ENCODE data around the gene DCST2.

The DCST2 gene

DNA sequence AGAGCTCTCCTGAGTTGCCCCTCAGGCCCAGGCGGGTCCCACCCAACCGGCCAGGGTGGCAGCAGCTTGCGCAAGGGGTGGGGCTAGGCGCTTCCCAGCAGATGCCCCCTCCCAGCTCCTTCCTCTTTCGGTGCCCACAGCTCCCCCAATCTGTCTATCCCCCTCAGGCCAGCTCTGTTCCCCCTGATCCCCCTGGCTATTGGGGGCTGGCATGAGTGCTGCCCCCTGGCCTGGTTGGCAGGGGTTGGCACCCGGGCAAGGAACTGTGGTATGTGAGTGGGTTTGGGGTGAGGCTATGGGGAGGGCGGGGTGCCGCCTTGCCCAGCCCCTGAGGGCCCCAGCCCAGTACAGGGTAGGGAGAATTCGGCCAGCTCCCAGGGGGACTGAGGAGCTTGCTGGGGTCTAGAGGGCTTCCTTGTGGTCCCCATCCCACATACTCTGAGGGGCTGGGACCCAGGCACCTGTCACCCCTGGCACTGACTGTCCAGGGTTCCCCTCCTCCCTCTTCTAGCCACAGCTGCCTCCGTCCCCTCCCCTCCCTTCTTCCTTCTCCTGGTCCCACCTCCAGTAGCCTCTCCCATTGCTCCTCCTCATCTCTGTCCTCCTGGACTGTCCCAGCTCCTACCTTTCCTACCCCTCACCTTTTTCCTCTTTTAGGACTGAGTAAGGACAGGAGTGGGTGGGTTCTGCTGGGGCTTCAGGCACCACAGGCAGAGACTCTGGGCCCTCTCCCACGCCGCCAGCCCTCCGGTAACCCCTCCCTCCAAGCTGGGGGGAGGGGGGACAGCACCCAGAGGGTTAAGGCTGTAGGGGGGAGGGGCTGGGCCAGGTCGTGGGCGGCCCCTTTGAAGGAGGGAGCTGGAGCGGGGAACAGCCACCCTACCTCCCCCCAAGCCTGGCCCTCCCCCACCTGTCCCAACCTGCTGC, 25.3 kb downstream of the DCST2 start:
- DNase-seq: no peak

DNA sequence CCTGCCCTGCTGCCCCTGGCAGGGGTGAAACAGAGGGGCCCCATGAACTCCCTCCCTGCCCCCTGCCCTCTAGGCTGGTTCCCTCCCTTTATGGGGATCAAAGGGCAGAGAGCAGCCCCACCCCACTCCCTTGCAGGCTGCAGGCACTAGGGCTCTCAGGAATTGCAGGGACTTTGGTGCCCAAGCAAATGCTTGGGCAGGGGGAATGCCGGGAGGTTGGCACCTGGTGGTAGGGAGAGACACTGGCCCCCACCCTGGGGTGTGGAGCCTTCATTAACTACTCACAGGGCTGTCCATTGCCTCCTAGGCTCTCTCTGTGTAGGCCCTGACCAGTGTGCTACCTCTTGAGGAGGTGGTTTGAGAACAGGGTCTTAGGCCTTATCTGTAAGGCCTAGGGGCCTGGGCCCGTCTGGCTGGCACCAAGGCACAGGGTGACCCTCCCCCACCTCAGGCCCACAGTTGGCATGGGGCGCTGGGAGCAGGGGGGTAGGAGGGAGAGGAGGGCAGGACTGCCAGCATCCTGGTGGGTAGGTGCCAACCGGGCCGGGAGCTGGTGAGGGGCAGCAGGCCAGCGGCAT, 26.2 kb downstream of the DCST2 start:
- no peak for DNase-seq

DNA sequence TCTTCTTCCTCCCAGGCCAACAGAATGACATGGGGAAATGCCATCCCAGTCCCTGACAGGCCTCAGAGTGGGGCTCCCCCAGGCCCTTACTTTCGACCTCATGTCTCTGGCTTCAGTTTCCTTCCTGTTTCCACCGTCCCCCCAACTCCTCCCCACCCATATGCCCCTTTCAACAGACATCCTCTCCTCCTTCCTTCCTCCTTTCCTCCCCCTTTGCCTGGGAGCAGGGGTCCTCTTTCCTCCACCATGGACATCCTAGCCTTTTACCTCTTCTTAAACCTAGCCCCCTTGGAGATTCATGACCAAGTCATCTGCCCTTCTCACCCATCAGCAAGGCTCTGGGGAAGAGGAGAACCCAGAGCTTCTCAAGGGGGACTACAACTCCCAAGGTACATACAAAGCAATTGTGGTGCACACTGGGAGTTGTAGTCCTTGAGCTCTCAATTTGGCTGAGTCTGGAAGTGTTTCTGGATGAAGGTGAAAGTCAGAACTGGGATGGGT, 26.9 kb downstream of the DCST2 start:
- no peak for DNase-seq

- DNase-seq: no peak
Observed at GRCh38 chr1:155005076-155006011, 28.2 kb downstream of the DCST2 start.

GRCh38 chr1:155004352-155005075, 29.1 kb downstream of the DCST2 start:
- DNase-seq: no peak

- DNase-seq: no peak
Observed at GRCh38 chr1:155003766-155004351, 29.7 kb downstream of the DCST2 start.

DNA sequence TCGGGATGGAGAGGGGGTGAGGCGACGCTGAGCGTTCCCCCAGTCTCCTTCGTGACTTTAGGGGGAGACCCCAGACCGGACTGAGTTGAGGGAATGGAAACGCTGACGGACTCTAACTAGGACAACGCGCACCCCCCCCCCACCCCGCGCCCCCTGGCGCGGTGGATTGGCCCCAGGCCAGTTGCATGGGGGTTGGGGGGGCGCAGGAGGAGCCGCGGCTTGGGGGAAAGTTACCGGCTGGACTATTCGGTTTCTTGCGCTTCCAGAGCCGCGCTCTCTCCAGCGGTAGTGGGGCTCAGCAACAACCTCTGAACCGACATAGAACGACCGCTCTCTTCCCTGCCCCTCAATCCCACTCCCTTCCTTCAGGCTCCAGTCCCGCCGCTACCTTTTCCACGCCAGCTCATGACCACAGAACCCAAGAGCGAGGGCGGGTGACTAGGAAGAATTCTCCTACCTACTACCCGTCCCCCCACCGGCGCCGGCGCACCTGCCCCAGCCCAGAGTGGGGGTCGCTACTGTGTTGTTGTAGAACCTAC, 30.3 kb downstream of the DCST2 start:
- no peak for DNase-seq

DNA sequence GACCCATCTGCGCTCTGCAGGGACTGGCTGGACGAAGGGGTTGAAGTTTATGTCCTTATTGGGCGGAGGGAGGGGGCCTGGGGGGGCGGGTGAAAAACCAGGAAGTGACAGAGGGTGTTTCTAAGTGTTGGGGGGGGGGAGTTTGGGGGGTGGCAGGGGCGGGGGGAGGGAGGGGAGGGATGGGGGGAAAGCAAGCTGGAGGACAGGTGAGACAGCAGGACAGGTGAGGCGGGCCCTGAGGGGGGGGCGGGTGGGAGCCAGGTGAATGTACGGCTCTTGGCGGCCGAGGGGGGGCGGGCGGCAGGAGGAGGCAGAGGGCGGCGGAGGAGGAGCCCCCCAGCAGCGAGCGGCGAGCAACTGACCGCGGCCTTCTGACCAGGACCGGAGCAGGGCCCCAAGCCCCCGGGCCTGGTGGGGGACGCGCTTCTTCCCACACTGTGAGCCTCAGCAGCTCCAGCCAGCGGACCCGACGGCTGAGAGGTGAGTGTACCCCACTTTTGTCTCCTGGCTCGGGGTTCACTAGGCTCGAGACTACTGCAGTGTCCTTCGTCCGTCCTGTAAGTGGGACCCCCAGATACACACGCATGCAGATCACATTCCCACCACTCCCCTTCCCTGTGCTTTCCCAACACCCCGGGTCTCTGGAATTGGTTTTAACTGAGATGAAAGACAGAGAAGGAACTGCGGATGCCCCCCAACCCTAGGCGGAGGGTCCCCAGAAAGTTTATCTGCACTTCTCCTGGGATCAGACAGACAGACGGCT, 30.9 kb downstream of the DCST2 start, which contains the start of gene ZBTB7B:
TSS of gene ZBTB7B (plus strand) at position 339 of the 763 bp plus-strand sequence. CDS start 11,859 bp downstream, outside the sequence.
- DNase-seq: no peak

DNA sequence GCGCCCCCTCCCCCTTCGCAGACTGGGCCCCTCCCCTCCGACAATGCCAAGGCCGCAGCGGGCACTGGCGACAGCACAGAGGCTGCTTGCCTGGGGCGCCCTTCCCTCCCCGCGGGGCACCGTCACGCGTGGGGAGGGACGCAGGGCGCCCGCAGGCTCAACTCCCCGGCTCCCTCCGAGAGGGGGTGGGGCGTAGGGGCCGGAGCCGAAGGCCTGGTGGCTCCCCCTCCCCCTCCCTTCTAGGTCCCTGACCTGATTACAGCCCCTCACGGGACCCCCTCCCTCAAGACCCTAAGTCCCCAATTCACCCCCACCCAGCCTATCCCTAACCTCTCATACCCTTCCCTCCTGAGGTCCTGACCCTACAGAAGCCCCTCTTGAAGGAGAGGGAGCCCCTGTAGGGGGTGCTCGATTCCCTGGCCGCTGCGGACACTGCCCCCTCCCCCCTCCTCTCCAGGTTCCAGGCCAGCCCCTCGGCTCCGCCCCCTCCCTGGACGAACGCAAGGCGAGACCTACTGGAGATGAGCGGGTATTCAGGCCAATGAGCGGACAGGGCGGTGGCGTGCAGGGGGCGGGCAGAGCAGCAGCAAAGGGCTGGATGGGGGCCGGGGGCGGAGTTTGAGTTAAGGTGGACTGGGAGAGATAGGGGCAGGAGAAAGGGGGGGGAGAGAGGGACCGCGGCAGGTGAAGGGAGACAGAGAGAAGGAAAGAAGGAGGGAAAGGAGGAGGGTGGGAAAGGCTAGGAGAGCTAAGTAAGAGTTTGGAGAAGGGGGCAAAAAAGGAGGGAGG, 31.7 kb downstream of the DCST2 start:
- DNase-seq: peak; percentile 100

GRCh38 chr1:155001425-155001674, 32.2 kb downstream of the DCST2 start:
- no peak for DNase-seq

GRCh38 chr1:155000726-155001424, 32.7 kb downstream of the DCST2 start:
- DNase-seq: peak; percentile 77

GRCh38 chr1:155000411-155000725, 33.2 kb downstream of the DCST2 start:
- no peak for DNase-seq

DNA sequence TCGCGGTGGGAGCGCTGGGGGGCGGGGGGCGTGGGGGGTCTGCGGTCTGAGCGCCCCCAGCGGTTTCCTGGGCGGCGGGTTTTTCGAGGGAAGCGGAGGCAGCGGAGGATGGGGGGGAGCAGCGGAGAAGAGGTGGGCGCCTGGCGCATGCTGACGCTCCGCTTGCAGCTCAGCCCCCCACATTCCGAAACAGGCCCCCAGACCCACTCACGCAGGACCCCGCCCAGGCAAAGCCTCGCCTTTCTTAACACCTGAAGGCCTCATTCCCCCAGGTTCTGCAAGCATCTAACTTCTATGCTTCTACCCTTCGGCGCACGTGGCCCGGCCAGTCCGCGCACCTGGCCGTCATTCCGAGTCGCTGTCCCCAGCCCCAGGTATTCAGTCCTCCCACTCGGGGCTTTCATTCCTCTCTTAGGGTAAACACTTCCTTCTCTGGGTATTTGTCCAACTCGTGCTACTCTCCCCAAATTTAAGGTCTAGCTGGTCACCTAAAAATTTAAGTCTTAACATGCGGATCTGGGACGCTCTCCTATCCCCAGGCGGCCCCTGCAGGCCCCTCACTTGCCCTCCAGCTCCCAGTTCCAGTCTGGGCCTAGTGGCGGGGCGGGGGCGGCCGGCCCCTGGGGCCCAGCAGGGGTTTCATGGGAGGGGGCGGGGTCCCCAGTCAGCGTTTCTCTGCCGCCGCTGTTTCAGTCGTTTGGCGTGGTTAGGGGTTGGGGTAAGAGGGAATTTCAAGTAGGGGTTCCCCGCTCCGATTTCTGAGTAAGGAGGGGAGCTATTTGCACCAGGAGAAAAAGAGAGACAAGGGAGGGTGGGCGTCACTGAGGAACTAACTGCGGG, 33.8 kb downstream of the DCST2 start:
- DNase-seq: no peak

GRCh38 chr1:154998818-154999570, 34.6 kb downstream of the DCST2 start:
- DNase-seq: peak; percentile 65

GRCh38 chr1:154998201-154998780, 35.3 kb downstream of the DCST2 start:
- no peak for DNase-seq

DNA sequence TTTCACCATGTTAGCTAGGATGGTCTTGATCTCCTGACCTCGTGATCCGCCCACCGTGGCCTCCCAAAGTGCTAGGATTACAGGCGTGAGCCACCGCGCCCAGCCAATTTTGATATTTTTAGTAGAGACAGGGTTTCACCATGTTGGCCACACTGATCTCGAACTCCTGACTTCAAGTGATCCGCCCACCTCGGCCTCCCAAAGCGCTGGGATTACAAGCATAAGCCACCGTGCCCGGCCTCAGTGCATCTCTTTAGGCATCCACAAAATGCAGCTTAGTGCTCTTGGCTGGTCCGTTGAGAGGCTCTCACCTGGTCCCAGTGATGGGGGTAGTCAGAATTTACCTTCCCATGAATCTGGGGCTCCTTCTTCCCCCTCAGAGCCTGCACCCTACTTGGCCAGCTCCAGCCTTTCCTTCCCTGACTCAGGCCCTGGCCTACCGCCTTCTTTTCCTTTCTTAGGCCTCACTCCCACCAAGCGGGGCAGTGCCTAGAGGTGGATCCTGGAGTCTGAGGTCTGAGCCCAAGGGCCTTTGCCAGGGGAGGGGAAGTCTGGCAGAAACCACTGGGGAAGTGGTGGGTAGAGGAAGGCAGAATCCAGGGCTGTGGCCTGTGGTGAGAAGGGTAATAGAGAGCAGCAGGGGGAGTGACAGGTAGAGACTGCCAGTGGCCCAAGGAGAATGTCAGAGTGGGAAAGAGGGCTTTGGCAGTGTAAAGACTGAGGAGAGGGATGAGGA, 36.4 kb downstream of the DCST2 start:
- DNase-seq: no peak

Data from NCI-H1048 (cell line).